A549 treated with dexamethasone at 1 μM for 4 hours (cell line): ENCODE results near the gene SORT1. TPM values are rescaled to one million over a fixed set of nuclear protein-coding genes. Genes with fewer than 3 reads are reported as not detected.

ENCODE experiments used
- total RNA-seq: library from RNA; stranded (reverse); fragments of 200-300 nt; extraction: Qiagen RNA extraction; gene quantifications from 5 replicates; pipeline ENCODE4 v1.2.3, GENCODE V29; 2022

The SORT1 gene
- total RNA-seq: 4.4 to 5.4 TPM (median 5.1 TPM) in 5 replicates

GRCh38 chr1:109397581-109398342, at the start of gene SORT1:
TSS of gene SORT1 (minus strand) at chr1:109397918. CDS start at chr1:109397892, 26 bp downstream.

GRCh38 chr1:109426281-109427170, 28.8 kb upstream of the SORT1 start, which contains the start of gene PSMA5:
TSS of gene PSMA5 (minus strand) at chr1:109426448. CDS start at chr1:109426330, 118 bp downstream.

GRCh38 chr1:109306832-109307273, 90.9 kb downstream of the SORT1 start, which contains the start of gene MYBPHL:
TSS of gene MYBPHL (minus strand) at chr1:109307011. CDS start at chr1:109306991, 20 bp downstream.

GRCh38 chr1:109282952-109283747, 114.6 kb downstream of the SORT1 start, which contains the start of gene PSRC1:
TSS of gene PSRC1 (minus strand) at chr1:109283145.

Other genes starting within 250 kb of the SORT1 start
- gene SARS1, start 184.0 kb downstream of the SORT1 start, total RNA-seq: 95.3 to 100 TPM (median 97.7 TPM) in 5 replicates
- gene CELSR2, start 148.4 kb downstream of the SORT1 start, total RNA-seq: 2.9 to 5.6 TPM (median 5.2 TPM) in 5 replicates
- 16.6 to 22.7 TPM (median 20.9 TPM) in 5 replicates for gene PSRC1, start 114.8 kb downstream of the SORT1 start, total RNA-seq
- gene MYBPHL, start 90.9 kb downstream of the SORT1 start, total RNA-seq: 0.09 to 0.12 TPM in 2 of 5 replicates, not detected in the others
- 86.2 to 112 TPM (median 87.9 TPM) in 5 replicates for gene PSMA5, start 28.5 kb upstream of the SORT1 start, total RNA-seq
- 0.09 to 0.17 TPM (median 0.11 TPM) in 5 replicates for gene SYPL2, start 68.6 kb upstream of the SORT1 start, total RNA-seq
- 1.4 to 2.4 TPM (median 2.1 TPM) in 5 replicates for gene ATXN7L2, start 86.0 kb upstream of the SORT1 start, total RNA-seq
- 3.8 to 5.1 TPM (median 4.5 TPM) in 5 replicates for gene CYB561D1, start 96.2 kb upstream of the SORT1 start, total RNA-seq
- gene AMIGO1, start 111.8 kb upstream of the SORT1 start, total RNA-seq: 0.99 to 1.7 TPM (median 1.4 TPM) in 5 replicates
- 0.06 TPM in 1 of 5 replicates, not detected in the others for gene GPR61, start 142.0 kb upstream of the SORT1 start, total RNA-seq
- 5.1 to 5.8 TPM (median 5.5 TPM) in 5 replicates for gene GNAI3, start 150.7 kb upstream of the SORT1 start, total RNA-seq
- gene GNAT2, start 221.7 kb upstream of the SORT1 start, total RNA-seq: 0.08 to 0.38 TPM (median 0.15 TPM) in 5 replicates
- gene AMPD2, start 221.9 kb upstream of the SORT1 start, total RNA-seq: 15.4 to 21.8 TPM (median 21.7 TPM) in 5 replicates